NCI-H2081 (cell line): ENCODE data around the gene HBA1.
"Not testable (repeated sequence)": the region's sequence is repeated elsewhere in the genome, so short reads cannot be mapped to it uniquely, and the experiment has no call there.

Experiments used
- DNase-seq, 2 experiments: peaks; one replicate each; lab custom pipeline; 2025; lab: John Stamatoyannopoulos, UW

Gene HBA1

DNA sequence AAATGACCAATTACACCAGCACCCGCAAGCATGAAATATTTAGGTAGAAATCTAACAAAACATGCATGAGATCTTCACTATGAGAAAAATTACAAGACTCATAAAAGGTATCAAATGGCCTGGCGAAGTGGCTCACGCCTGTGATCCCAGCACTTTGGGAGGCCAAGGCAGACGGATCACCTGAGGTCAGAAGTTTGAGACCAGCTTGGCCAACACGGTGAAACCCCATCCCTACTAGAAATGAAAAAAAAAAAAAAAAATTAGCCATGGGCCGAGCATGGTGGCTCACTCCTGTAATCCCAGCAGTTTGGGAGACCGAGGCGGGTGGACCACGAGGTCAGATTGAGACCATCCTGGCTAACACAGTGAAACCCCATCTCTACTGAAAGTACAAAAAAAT lies 27.6 kb downstream of the HBA1 start:
- DNase-seq, result not testable (repeated sequence)

DNA sequence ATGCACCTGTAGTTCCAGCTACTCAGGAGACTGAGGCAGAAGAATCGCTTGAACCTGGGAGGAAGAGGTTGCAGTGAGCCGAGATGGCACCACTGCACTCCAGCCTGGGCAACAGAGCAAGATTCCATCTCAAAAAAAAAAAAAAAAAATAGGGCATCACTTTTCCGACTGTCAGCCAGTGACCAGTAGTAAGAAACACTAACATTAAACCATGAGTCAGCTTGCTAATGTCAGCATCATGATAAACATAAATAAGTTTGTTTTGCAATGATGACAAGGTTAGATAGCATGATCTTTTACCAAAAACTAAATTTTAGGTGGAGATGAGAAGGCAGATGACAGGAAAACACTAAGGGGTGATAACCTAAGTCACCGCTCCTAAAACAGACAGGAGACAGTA lies 32.9 kb downstream of the HBA1 start:
- not testable (repeated sequence) for DNase-seq

DNA sequence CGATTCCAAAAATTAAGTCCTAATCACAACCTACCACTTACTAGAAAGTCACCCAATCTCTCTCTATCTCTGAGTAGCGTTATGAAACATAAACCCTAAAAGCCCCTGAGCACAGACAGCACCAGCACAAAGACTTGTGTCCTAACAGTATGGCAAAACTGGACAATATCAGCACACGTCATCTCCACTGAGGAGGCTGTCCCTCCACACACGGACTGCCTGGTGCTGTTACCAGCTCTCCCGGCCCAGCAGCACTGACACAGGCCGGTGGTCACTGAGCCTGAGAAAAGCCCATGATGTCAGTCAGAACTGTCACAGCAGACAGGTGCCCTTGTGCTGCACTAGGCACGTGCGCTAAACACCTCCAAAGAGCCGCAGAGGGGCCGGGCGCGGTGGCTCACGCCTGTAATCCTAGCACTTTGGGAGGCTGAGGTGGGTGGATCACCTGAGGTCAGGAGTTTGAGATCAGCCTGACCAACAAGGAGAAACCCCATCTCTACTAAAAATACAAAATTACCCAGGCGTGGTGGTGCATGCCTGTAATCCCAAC lies 35.2 kb downstream of the HBA1 start:
- DNase-seq, result not testable (repeated sequence)

DNA sequence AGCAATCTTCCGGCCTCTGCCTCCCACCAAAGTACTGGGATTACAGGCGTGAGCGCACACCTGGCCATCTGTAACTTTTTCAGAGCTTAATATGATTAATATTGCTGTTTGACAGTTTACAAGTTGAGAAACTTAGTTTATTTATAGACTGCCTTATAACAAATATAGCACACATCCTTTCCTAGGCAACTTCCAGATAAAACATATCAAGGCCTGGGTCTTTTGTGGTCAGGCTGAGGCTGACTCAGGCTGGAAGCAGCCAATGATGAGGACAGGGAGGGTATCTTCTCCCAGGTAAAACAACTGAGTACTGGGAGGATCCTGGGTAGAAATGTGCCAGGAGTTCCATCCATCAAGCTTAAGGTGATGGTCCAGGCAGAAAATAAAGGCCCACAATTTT lies 36.5 kb downstream of the HBA1 start:
- no peak for DNase-seq

DNA sequence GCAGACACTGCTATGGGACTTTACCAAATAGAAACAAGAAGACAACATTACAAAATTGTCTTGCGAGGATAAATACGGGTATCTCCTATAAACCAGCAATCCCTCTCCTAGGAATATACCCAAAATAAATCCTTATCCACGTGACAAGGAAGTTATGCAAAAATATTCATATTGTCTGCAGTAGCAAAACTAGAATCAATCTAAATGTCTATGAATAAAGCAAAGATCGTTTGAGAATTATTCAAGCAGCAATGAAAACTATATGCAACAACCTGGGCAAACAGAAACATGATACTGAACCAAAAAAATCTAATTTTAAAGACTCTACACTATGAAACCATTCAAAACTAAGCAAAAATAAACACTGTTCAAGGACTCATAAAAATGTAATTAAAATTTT lies 43.5 kb downstream of the HBA1 start:
- no peak for DNase-seq
